Neuronal stem cell (in vitro differentiated cells): ENCODE measurements around the gene PTPN14.

Source experiments
- DNase-seq: peaks from one replicate; pipeline ENCODE4 v3.0.0-alpha.2; 2013; ENCODE audit warnings: low spot score
- H2AFZ ChIP-seq: one replicate; pipeline ENCODE4 v1.6.1; 2013; ENCODE audit warnings: mild to moderate bottlenecking, low read length, inconsistent platforms
- H2AK5ac ChIP-seq: 2 replicates; pipeline ENCODE4 v1.6.1; 2013; ENCODE audit warnings: low read depth, mild to moderate bottlenecking, inconsistent platforms, low read length, moderate library complexity, mixed read lengths
- H2BK120ac ChIP-seq: 2 replicates; pipeline ENCODE4 v1.6.1; 2013; ENCODE audit warnings: low read depth, mild to moderate bottlenecking, inconsistent platforms, low read length, moderate library complexity, mixed read lengths
- H2BK12ac ChIP-seq: one replicate; pipeline ENCODE4 v1.6.1; 2013; ENCODE audit warnings: low read length, inconsistent platforms
- H2BK15ac ChIP-seq: 2 replicates; pipeline ENCODE4 v1.6.1; 2013; ENCODE audit warnings: mild to moderate bottlenecking, low read length, inconsistent platforms, mixed read lengths
- H2BK5ac ChIP-seq: one replicate; pipeline ENCODE4 v1.6.1; 2013; ENCODE audit warnings: inconsistent platforms, mild to moderate bottlenecking, low read length, moderate library complexity
- H3K14ac ChIP-seq: one replicate; pipeline ENCODE4 v1.6.1; 2013; ENCODE audit warnings: low read length, inconsistent platforms
- H3K18ac ChIP-seq: 2 replicates; pipeline ENCODE4 v1.6.1; 2013; ENCODE audit warnings: low read length, inconsistent platforms
- H3K23ac ChIP-seq: 2 replicates; pipeline ENCODE4 v1.6.1; 2013; ENCODE audit warnings: low read depth, mild to moderate bottlenecking, mixed read lengths, low read length, inconsistent platforms; ENCODE audit not compliant: poor library complexity
- H3K27ac ChIP-seq: replicated peaks from 3 replicates; pipeline ENCODE4 v1.5.1; 2013; ENCODE audit warnings: low read length, inconsistent platforms
- H3K27me3 ChIP-seq, 3 experiments: 2 replicates each; pipeline ENCODE4 v1.6.1; 2013; ENCODE audit warnings: low read length in 3 of 3, mild to moderate bottlenecking in 2 of 3, inconsistent platforms in 1 of 3, low read depth in 1 of 3, mixed read lengths in 1 of 3, moderate library complexity in 1 of 3; ENCODE audit not compliant: control insufficient read depth in 3 of 3, insufficient read depth in 3 of 3
- H3K36me3 ChIP-seq, 2 donors: replicated peaks in 1 of 2; 2 replicates each; pipeline ENCODE4 v1.6.1; 2013; ENCODE audit warnings: low read length in 2 of 2; ENCODE audit not compliant: control insufficient read depth in 2 of 2, insufficient read depth in 2 of 2
- H3K4ac ChIP-seq: 2 replicates; pipeline ENCODE4 v1.6.1; 2013; ENCODE audit warnings: inconsistent platforms, mild to moderate bottlenecking, low read length, moderate library complexity
- H3K4me1 ChIP-seq, 2 donors: 1 replicate in 1 of 2; 2 replicates in 1 of 2; pipeline ENCODE4 v1.6.1; 2013; ENCODE audit warnings: low read length in 2 of 2, low read depth in 1 of 2; ENCODE audit not compliant: control insufficient read depth in 2 of 2, insufficient read depth in 1 of 2
- H3K4me2 ChIP-seq: one replicate; pipeline ENCODE4 v1.6.1; 2013; ENCODE audit warnings: mild to moderate bottlenecking, low read length, inconsistent platforms; ENCODE audit not compliant: insufficient read depth, poor library complexity, severe bottlenecking
- H3K4me3 ChIP-seq, 2 donors: 2 replicates each; pipeline ENCODE4 v1.5.1; 2013; ENCODE audit warnings: low read length in 2 of 2, mild to moderate bottlenecking in 2 of 2, inconsistent platforms in 1 of 2, moderate library complexity in 1 of 2
- H3K79me1 ChIP-seq: one replicate; pipeline ENCODE4 v1.6.1; 2013; ENCODE audit warnings: low read depth, mild to moderate bottlenecking, inconsistent platforms, low read length, moderate library complexity
- H3K9ac ChIP-seq: one replicate; pipeline ENCODE4 v1.6.1; 2013; ENCODE audit warnings: mild to moderate bottlenecking, low read depth, low read length, inconsistent platforms; ENCODE audit not compliant: poor library complexity
- H3K9me3 ChIP-seq, 2 donors: replicated peaks in 1 of 2; 2 replicates each; pipeline versions ENCODE3 to v1.6.1; 2013; ENCODE audit warnings: low read length in 2 of 2, mild to moderate bottlenecking in 2 of 2, inconsistent platforms in 1 of 2, low read depth in 1 of 2, mixed read lengths in 1 of 2, moderate library complexity in 1 of 2; ENCODE audit not compliant: control insufficient read depth in 2 of 2, insufficient read depth in 1 of 2
- H4K8ac ChIP-seq: one replicate; pipeline ENCODE4 v1.6.1; 2013; ENCODE audit warnings: low read depth, mild to moderate bottlenecking, inconsistent platforms, low read length, moderate library complexity
- H4K91ac ChIP-seq: one replicate; pipeline ENCODE4 v1.6.1; 2013; ENCODE audit warnings: low read length, low read depth, mild to moderate bottlenecking, inconsistent platforms; ENCODE audit not compliant: poor library complexity
- WGBS, 2 donors: extraction: QIAGEN DNeasy Blood & Tissue Kit; methylation state at CpG; one replicate each; pipeline ENCODE4 v1.1.7; 2013; ENCODE audit warnings: missing lambda C conversion rate in 2 of 2, mixed read lengths in 1 of 2; ENCODE audit not compliant: insufficient read length in 2 of 2, insufficient replicate concordance in 1 of 2; ENCODE audit errors: extremely low coverage in 2 of 2; 5-methylcytosine and 5-hydroxymethylcytosine counted together

PTPN14 gene

DNA sequence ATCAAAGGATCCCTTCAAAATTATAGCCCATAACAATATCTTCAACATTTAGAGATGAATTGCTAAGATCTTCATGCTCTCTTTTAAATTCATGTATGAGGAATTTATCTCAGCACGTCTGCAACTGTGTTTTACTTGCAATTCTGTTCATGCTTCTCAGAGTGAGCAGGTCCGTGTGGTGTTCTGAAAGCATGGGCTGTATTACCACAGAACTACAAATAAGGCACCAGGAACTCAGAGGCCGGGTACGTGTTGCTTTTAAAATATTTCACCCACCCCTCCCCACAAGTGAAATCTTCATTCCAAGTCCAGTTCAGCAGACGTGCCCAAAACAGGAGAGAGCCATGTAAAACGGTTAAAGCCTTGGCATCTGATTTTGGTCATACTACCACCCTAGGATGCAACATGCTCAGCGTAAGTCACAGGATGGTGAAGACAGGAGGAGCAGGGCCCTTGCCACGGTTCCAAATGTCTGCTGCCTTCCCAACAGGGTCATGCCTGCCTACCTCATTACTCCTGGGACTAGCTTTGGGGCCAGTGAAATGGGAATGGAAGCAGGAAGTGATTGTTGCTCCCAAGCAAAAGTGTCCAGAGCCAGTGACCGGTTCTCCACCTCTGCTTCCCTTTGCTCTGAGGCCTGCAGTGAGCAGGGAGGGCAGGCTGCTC is 133.7 kb downstream of the PTPN14 start:
- Histone ChIP-seq H2BK120ac (no peak overlapping the region), H4K91ac (no peak overlapping the region), H3K14ac (no peak overlapping the region), H3K4ac (no peak overlapping the region), H3K9me3 (no peaks in the 10 kb centered on the region), H2AFZ (no peak overlapping the region), H4K8ac (no peak overlapping the region), H2AK5ac (no peak overlapping the region), H2BK5ac (no peak overlapping the region), H3K79me1 (no peaks in the 10 kb centered on the region), H3K36me3 (no peaks in the 10 kb centered on the region), H2BK15ac (no peak overlapping the region), H3K4me1 (peaks cover 0 to 11% of the 10 kb centered on the region in 2 donors), H3K4me2 (no peak overlapping the region), H3K9ac (no peak overlapping the region), H3K27ac (no peak overlapping the region), H3K27me3 (no peaks in the 10 kb centered on the region), H3K18ac (no peak overlapping the region), H3K23ac (no peak overlapping the region), H2BK12ac (no peak overlapping the region), H3K4me3 (no peak overlapping the region)
- no peak for DNase-seq
- no CpG with 5 or more reads among the region's 9 CpGs for WGBS, 2 donors

GRCh38 chr1:214416858-214417257 is 134.5 kb downstream of the PTPN14 start:
- Histone ChIP-seq H3K18ac (no peak overlapping the region), H3K23ac (no peak overlapping the region), H3K4me1 (peaks cover 0 to 11% of the 10 kb centered on the region in 2 donors), H4K8ac (no peak overlapping the region), H3K79me1 (no peaks in the 10 kb centered on the region), H3K9ac (no peak overlapping the region), H3K27me3 (no peaks in the 10 kb centered on the region), H3K27ac (no peak overlapping the region), H2BK5ac (no peak overlapping the region), H4K91ac (no peak overlapping the region), H3K14ac (no peak overlapping the region), H3K4me3 (no peak overlapping the region), H2BK120ac (no peak overlapping the region), H2BK15ac (no peak overlapping the region), H3K4me2 (no peak overlapping the region), H2AFZ (no peak overlapping the region), H2AK5ac (no peak overlapping the region), H3K36me3 (no peaks in the 10 kb centered on the region), H2BK12ac (no peak overlapping the region), H3K4ac (no peak overlapping the region), H3K9me3 (no peaks in the 10 kb centered on the region)
- WGBS, 2 donors, result no CpG with 5 or more reads among the region's 2 CpGs
- DNase-seq, result no peak

DNA sequence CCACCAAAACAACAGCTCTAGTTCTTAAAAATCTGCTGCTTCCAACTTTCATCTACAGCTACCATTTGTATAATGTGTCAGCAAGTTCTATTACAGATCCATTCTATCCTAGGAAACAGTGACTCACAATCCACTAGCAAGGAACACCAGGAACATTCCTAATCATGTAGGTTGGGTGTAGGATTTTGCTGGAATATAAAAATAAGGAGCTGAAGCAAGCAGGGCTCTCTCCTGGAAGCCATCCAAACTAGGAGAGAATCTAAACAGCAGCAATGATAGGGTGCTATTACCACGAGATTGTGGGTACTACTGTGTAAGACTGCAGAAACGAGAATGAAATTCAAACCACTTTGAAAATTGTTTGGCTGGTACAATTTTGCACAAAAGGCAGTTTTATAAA is 135.0 kb downstream of the PTPN14 start:
- H2AFZ ChIP-seq, result no peak overlapping the region
- no peak overlapping the region for H3K18ac ChIP-seq
- H3K14ac ChIP-seq, result no peak overlapping the region
- H3K9me3 ChIP-seq, result no peaks in the 10 kb centered on the region
- H3K23ac ChIP-seq, result no peak overlapping the region
- H3K36me3 ChIP-seq, result peaks cover 0 to 2% of the 10 kb centered on the region in 2 donors
- H2BK120ac ChIP-seq, result no peak overlapping the region
- DNase-seq, result no peak
- H3K9ac ChIP-seq, result no peak overlapping the region
- WGBS, 2 donors, result no CpG with 5 or more reads among the region's 2 CpGs
- H2AK5ac ChIP-seq, result no peak overlapping the region
- no peak overlapping the region for H2BK5ac ChIP-seq
- H3K4me1 ChIP-seq, result peaks cover 0 to 11% of the 10 kb centered on the region in 2 donors
- no peak overlapping the region for H4K8ac ChIP-seq
- no peak overlapping the region for H3K4me3 ChIP-seq
- no peaks in the 10 kb centered on the region for H3K79me1 ChIP-seq
- H3K4ac ChIP-seq, result no peak overlapping the region
- H2BK12ac ChIP-seq, result no peak overlapping the region
- no peak overlapping the region for H3K4me2 ChIP-seq
- H4K91ac ChIP-seq, result no peak overlapping the region
- no peak overlapping the region for H3K27ac ChIP-seq
- H2BK15ac ChIP-seq, result no peak overlapping the region
- H3K27me3 ChIP-seq, result no peaks in the 10 kb centered on the region

- Histone ChIP-seq H3K36me3 (peaks cover 0 to 13% of the 10 kb centered on the region in 2 donors), H2BK12ac (no peak overlapping the region), H2AFZ (no peak overlapping the region), H3K4ac (no peak overlapping the region), H3K27me3 (no peaks in the 10 kb centered on the region), H3K14ac (no peak overlapping the region), H3K9me3 (peaks cover 0 to 8% of the 10 kb centered on the region in 2 donors), H2BK15ac (no peak overlapping the region), H2BK120ac (no peak overlapping the region), H3K27ac (no peak overlapping the region), H2AK5ac (no peak overlapping the region), H3K4me3 (no peak overlapping the region), H2BK5ac (no peak overlapping the region), H3K9ac (no peak overlapping the region), H4K8ac (no peak overlapping the region), H3K79me1 (no peaks in the 10 kb centered on the region), H3K4me1 (peaks cover 0 to 11% of the 10 kb centered on the region in 2 donors), H3K18ac (no peak overlapping the region), H3K23ac (no peak overlapping the region), H3K4me2 (no peak overlapping the region), H4K91ac (no peak overlapping the region)
- no CpG with 5 or more reads among the region's 5 CpGs for WGBS, 2 donors
- no peak for DNase-seq
Measured at GRCh38 chr1:214415131-214415530, 136.3 kb downstream of the PTPN14 start.
